HG03460 (cell line): ENCODE data around the gene NFIB.

Experiments
- ATAC-seq: cut with Tn5 transposase; IDR thresholded peaks from one replicate; pipeline ENCODE4 v1.9.1; 2021; ENCODE audit not compliant: unreplicated experiment

NFIB gene

DNA sequence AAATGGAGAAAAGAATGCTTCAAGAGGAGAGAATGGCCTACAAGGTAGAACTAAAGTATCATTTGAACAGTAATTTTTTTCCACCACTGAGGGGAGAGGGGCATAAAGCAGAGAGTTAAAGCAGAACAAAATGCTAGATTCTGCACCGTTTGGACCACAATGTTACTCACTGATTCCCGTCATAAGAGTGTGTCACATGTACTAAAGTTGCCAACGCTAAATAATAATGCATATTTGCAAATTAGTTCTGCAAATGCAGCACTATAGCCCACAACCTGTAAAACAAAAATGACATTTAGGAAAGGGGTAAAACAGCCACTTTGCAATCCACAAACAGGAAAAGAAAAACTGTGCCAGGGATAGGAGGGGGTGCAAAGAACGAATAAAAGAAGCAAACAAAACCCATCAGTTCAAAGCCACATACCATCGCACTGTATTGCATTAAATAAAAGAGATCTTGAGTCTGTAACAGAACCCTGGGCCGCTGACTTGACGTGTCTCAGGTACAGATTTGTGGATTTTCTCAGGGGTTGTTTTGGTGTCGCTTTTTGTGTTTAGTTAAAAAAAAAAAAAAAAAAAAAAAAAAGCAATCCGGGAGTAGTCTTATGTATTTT is 7.7 kb upstream of the NFIB start:
- no peak for ATAC-seq

DNA sequence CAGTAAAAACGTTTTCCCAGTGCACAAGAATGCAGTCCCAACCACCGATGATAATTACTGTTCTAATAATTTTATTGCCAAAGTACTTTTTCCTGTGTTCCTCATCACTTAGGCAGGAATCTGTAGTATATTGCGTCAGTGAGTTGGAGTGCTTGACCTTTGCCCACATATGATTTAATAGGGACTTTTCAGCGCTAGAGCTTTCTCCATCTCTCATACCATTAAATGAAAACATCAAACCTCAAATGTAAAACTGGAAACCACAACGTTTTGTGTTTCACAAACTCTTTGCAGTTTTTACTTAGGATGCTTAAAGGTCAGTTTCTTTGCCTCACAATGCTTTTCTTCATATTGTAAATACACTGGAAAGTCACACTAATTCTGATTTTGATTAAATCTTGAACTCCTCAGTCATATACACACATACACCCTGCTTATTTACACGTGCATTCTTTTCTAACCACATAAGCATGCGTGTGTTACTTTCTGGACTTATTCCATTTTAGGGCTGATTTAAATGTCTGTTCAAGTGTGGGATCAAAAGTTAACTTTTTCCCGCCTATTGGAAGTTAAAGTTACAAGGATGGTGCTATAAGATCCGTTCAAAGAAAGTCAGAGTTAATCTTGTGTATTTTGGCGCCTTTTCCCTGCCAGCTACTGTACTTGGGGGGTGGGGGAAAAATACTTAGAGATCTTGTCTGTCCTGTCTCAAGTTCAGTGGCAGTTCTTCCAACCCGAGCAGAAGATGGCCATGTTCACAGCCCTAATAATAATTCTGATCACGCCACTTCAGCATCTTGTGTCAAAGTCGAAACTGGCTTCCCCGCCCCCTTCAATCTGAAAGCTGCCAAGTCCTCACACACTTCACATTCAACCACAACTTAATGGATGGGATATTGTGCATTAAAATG is 6.6 kb upstream of the NFIB start:
- ATAC-seq = no peak

DNA sequence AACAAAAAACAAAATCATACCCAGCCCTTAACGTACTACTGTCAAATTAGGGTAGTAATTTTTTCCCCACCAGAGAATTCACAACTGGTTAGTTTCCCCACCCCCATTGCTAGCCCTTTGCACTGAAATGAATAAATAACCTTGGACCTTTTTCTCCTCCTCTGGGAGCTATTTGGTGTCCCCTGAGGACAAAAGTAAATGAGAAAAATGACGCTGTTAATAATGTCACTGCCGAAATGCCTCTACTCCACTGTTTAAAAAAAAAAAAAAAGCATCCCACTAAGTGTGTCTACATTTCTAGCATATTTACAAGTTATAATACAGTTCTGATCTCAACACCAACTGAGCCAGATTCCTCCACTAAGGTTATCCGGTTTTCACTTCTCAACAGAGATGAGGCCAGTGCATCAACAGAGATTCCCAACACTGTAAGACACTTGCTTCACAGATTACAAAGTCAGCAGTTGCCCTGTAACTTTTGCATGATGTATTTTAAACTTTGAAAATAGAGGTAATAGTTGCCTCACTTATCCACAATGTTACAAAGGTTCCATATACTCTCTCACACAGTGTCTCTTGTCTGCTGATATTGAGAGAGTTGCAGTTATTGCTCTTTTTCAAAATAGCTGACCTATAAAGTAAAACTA is 5.1 kb upstream of the NFIB start:
- no peak for ATAC-seq

DNA sequence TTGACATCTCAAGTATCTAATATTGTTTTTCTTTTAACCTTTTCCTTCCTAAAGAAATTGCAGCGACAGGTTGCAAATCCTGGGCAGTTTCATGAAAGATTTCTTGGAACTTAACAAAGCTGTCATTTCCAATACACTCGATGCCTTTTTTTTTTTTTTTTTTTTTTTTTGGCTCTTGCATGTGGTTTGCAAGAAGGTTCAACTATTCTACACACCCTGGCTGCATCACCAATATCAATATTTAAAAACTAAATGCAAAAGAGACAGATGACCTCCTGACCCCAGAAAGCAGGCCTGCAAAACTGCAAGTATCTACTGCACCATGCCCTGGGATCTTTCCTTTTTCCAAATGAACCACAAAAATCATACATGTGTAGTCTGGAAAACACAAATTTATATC is 4.4 kb upstream of the NFIB start:
- ATAC-seq = no peak

DNA sequence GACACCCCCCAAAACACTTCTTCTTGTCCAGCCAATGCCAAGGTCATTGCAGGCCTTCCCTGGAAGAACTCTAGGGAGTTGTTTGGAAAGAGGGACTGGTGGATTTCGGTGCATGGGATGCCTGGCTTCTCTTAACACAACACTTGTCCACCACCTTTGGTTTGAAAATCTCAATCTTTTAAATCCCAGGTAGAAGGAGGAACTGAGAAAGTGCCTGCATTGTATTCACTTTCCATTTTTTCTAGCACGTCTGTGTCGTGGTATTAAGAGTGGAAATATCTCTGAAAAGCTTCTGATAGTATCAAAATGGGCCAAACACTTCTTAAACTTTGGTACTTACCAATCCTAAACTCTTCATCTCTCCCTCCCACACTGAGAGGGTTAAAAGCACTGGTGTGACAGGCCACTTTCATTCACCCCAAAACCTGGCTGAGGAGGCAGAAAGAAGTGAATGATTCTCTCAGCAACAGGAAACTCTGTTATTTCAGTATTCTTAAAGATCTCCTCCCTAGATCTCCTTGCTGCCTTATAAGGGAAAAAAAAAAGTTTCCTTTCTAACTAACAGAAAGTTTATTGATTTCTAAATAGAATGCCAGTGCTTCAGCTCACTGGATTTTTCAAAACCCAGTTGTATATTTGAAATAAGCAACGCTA is 3.9 kb upstream of the NFIB start:
- ATAC-seq = no peak

DNA sequence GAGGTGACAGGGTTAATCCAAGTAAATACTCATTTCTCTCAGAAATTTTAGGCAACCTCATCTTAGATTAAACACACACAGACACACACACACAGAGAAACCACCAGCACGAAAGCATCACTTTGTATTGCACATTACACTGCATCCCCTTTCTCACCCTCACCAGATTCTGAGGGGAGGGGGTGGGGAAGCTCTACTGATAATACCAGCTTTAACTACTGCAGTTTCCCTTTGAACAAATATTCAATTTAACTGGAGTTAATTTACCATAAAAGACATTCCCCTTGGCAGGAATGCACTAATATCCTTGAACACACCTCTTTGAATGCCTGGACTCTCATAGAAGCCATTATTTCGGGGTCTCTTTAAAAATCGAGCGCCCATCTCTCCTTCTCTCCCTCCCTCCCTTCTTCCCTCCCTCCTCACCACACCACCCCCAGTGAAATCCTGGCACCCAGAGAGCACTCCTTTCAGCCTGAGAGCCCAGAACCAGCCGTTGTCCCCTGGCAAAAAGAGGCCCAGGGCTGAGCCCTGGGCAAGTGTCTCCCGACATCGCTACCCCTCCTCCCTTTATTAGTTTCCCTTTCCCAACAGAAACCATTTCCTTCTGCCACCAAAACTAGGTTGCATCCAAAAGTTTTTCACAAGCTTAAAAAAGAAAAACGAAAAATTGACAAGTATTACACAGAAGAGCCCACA is 2.8 kb upstream of the NFIB start:
- ATAC-seq = no peak

DNA sequence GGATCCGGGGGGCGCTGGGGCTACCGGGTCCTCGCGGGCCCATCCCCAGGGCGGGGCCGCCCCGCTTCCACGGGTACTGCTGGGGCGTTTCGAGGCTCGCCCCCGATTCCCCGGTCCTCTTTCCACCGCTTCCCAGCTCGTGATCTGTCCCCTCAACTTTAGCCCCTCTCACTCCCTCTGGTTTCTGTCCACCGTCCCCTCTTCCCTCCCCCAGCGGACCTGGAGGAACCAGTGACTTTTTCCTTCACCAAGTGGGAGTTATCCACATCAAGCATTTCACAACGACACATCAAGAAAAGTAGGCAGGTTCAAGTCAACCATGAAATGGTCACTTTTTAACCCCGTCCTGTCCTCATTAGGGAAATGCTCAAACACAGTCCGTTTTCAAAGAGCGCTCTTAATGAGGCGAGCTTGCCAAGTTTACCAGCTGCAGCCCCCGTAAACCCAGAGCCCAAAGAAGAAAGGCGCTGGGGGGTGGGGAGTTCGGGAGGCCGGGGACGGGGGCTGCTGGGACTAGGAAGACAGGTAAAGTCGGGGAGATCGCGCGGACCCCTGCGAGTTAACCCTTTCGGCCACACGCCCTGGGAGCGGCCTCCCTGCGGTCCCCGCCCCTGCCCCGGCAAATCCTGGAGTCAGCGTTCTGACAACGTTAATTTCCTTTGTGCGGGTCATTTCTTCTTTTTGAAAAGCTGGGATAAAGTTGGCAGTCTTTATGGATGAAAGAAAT is 2.1 kb upstream of the NFIB start:
- no peak for ATAC-seq

DNA sequence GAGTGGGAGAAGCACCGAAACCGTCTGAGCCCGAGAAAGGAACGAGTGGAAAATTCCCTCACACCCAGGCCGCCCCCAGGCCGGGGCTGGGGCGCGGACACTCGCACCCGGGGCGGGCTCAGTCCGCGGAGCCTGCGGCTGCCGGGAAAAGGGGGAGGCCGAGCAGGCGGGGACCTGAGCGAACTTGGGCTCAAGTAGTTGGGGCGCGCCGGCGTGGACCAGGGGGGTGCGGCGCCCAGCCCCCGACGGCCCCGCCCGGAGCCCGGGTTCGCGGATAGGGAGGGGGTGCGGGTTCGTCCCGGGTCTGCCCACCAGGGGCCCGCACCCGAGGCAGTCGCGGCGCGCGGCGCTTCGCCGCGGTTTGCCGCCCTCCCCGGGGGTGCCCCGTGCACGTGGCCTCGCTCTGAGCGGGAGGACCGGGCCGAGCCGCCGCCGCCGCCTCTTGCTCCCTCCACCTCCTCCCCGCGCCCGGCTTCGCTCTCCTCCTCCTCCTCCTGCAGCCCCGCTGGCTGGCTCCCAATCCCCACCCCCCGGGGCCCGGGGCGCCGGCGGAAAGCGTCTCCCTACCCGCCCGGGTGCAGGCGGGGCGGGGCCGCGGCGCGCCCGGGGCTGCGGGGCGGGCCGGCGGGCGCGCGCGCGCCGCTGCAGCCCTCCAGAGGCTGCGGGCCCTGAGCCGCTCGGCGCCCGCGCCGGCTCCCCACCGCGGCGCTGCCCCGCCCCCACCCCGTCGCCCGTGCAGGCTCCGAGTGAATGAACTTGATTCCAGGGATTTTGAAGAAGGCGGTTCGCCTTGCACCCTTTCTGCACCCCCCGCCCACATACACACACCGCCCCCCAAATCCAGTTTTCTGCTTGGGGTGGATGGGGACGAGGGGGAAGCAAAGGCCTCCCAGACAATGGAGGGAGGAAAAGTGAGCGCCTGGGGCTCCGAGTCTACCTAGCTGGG is 1.3 kb upstream of the NFIB start:
- ATAC-seq = peak; percentile 29

DNA sequence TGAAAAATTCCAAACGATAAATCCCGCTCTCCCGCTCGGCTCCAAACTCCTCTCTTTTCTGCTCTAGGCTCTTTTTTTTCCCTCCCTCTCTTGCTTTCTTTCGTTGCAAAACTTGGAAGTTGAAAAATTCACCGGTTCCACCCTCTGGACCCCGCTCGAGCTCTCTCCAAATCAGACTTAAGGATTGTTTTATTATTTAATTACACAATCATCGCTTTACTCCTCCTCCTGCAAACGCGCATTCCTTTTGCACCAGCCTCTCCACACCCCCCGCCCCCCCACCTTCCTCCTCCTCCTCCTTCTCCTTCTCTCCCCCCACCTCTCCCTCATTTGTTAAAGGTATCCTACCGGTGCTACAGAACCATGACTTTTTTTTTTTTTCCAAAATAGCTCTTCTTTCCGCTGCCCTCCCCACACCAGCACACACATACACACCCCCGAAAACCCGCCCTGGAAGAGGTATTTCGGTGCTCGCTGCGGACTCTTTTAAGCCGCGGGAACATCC is 535 bp upstream of the NFIB start:
- ATAC-seq = no peak

DNA sequence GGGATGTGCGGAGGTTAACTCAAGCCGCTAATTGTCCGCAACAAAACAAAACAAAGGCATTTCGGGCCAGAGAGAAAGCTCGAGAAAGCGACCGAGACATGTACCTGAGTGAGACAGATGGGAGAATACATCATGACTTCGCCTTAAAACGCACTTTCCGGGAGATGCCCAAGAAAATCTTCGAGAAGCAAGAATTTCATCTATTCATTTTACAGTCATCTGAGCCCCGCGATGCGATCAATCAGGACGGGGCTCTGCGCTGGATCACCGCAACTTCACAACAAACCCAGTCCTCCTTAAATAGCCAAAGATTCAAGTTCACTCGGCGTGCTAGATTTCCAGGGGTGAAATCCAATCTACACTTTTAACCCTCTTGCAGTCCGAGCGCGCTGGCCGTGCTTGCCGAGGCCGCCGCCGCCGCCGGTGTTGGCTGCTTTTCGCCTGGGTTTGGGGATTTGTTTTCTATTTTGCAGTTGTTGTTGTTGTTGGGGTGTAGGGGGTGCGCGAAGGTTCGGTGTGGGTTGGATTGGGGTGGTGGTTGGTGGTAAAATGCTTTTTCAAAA is 482 bp downstream of the NFIB start:
- ATAC-seq = no peak

DNA sequence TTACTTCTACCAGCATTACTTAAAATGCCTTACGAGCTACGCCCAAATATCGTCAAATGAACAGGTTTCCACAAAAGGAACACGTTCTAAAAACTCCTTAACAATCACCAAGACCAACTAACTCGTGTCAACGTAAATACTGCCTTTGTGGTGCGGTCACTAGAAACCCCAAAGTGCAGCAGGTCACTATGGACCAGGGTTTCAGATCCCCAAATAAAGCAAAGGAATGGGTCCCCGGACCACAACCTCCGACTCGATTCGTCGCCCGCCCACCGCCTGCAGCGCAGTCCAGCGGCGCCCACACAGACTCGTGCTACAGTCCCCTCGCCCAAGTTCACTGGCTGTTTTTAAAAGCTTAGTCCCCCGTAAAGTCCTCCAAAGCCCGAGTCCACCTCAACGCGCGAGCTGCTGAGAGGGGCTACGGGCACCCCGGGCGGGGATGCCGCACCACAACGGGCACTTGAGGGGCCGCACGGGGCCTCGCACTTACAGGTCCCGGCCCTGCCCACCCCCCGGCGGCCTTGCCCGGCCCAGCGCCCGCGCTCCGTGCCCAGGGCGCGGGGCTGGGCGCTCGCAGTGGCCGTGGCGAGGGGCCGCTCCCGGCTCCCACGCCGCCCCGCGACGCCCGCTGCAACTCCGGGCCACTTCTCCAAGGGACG is 1.1 kb downstream of the NFIB start:
- no peak for ATAC-seq

DNA sequence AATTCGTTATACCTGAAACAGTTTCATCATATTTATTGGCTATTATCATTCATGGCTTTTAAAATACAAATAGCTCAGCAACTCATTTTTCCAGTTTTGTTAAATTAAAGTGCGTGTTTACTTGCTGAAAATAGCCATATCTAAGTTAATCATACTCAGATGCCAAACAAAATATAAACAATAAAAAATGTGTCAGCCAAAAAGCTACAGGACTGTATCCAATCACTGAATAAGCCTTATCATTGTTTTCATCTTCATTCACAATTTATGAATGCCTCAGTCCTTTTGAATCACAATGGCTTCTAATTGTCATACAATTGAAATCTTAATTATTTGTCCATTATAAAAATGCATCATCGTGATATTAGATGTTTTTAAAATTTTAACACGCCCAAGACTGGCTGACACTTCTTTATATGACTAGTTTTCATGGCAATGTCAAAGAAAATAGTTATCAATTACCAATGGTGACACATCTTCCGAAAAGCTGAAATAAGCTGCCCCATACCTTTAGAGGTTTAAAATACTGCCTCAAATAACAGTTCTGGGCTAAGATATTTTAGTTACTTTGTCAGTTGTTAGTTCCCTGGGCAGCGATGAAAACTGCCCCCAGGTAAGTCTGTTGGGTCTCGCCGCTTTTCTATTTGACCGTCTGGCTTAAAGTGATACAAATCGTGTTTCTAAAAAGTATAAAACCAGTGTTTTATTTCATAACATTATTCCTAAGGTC is 1.8 kb downstream of the NFIB start:
- ATAC-seq = no peak

DNA sequence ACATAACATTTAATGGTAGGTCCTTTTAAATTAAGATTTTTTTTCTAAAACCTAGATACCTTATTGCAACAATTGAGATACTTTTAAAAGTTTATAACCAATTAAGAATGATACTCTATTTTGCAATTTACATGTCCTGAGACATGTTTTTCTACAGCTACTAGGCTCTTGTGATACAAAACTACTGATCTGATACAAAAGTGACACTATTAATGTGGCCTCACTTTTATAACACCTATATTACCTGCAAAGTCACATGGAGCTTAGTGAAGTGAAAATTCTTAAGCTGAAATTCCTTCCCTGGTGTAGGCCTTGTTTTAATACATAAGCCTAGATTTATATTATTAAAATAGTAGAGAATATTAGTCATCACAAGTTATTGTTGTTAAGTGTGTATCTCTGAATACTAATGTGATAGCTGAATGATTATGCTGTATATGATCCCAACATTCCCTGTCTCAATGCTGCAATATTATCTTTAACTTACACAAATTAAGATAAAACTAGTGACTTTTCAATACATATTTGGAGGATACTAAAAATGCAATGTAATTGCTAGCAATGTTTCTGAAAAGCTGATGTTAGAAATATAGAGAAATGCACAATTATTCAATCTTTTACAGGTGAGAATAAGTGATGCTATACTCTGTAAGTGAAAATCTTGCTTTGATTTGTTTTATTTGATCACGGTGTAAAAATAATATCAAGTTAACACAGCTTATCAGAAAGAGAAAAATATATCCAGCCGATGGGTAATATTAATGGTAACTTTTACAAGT is 2.6 kb downstream of the NFIB start:
- ATAC-seq = no peak

DNA sequence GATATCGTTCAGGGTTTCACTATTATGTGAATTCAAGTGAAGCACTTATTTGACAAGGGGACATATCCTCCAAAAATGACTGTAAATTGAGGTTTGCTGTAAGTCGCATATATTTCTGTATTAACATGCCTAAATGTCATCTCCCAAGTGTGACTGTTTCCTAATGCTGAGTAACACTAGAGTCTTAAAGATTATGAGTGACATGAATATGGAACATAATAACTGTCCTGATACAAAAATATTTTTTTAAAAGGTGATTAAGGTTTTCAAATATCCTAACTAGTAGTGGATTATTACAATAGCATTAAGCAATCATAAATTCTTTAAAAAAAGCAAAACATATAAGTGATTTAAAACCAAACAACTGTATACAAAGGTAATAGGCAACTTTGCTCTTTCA is 3.6 kb downstream of the NFIB start:
- no peak for ATAC-seq

DNA sequence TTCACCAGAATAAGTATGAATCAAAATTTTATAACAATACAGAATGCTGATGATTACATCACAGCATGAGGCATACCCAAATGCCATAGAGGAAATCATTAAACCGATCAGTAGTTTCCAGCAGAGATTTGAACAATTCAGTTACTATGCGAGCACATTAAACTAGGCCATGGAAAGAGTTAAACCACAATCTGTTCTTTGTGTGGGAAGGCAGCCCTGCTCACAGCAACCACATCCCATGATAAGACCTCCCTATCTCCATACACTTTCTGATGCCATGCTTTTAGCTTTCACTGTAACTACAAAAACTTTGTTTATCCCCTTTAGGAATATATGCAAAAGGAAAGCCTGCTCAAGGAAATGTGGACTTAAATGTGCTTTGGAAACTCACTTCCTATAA is 4.5 kb downstream of the NFIB start:
- no peak for ATAC-seq

DNA sequence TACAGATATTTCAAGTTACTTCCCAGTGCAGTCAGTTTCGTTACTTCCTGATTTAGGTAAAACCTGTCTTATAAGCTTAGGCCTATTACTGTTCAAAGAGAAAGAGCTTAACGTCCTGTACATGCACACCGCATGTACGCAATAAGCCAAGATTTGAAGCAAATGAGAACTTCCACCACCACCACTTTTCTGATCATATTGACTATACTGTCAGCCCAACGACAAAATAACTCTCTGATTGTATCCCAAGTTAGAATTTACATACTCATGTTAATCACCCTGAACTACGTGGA is 5.1 kb downstream of the NFIB start:
- no peak for ATAC-seq
